GM18511 (cell line): ENCODE data around the gene PGF.
"Not testable (repeated sequence)": the region's sequence is repeated elsewhere in the genome, so short reads cannot be mapped to it uniquely, and the experiment has no call there.

Experiments
- ATAC-seq: cut with Tn5 transposase; IDR thresholded peaks from one replicate; pipeline ENCODE4 v1.9.1; 2021; ENCODE audit warnings: mild to moderate bottlenecking, moderate library complexity; ENCODE audit not compliant: unreplicated experiment

PGF gene

DNA sequence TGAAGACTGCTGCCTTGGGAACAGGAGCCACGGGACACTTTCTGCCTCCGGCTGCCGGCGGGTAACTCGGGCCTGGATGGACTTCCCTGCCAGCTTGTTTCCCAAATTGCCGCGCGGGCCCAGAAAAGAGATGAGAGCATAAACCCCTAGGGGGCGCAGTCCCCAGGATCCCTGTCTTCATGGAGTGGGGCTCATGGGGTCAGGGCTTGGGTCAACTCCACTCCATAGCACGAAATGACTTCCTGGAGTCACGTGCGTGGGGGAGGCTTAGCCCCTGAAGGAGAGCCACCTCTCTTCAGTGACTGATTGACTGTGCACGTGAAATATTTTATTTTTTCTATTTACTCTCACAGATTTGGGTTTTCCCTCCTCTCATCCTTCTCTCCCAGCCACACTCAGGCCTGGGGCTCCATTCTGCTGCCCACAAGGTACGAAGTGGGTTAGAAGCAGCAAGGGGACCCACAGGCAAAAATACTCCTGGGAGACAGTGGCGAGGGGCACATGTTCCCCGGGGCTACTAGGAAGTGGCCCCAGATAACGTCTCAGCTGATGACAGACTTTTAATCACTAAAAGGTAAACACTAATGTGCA is 10.0 kb downstream of the PGF start:
- ATAC-seq = no peak

DNA sequence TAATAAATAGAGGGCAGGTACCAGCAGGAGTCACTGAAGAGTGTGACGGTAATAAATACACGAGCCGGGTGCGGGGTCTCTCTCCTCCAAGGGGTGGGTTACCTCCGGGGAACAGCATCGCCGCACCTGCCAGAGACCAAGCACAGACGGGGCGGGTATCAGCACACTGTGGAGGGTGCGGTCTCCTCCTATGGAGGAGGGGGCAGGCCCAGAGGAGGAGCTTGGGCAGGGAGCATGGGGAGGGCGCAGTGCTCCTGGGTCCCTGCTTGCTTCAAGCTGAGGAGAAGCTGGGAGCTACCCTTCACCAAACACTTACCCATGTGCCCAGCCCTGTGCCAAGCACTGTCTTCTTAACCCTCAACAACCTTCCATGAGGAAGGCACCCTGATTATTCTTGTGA is 12.8 kb downstream of the PGF start:
- ATAC-seq = no peak

DNA sequence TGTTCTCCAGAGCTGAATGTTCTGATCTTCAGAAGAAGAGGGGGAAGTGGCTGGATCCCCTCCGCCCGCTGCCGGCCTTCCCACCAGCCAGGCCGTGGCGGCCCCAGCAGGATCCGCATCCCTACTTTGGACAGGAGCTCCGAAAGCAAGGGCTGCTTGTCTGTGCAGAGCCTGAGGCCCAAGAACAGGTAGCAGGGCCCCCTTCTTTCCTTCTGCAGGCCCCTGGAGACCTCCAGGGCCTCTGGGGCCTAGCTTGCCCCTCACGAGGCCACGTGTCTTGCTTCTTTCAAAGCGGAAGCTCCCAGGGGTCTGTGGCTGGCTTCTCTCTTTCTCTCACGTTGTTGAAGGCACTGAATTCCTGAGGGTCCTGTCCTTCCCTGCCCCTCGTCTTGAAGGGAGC is 13.2 kb downstream of the PGF start:
- ATAC-seq = no peak

DNA sequence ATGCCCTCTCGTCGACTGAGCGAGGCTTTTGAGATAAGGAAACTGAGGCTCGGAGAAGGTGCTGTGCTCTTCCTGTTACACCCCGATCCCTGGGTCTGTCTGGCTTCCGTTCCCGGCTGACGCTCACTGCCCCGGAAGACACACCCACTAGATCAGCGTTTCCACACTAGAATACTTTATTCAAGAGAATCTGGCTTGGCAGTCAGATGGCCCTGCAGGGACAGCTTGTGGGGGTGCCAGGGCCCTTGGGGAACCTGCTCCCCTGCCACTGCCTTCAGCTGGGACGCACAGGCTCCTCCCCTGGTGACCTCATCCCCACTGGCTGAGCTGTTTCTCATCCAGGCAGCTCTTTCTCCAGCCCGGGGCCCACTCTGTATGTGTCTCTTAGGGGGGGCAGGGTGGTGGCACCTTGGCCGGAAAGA is 13.7 kb downstream of the PGF start:
- no peak for ATAC-seq

DNA sequence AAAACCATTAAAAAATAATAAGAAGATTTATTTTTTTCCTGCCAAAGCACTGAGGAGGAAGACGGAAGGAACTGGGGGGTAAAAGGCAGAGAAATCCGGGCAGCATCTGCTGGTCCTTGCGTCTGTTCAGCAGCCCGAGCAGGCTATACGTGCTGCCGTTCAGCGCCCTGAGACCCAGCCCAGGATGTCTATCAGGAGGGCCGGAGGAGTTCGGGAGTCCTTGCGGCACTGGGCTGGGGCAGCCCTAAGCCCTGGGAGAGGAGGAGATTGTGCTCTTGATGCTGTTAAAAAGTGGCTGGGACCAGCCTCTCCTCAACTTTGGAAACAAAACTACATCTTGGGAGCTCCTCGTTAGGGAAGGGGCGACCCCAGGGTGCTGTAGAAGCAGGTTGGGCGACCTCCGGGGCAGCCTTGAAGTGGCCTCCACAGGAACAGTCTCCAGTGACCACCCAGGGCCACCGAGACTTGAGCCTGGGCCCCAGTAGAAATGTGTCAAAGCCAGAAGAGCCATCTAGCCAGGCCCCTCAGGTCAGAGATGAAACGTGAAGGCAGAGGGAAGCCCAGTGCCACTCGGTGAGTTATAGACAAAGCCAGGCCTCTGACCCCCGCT is 14.3 kb downstream of the PGF start:
- ATAC-seq = no peak

DNA sequence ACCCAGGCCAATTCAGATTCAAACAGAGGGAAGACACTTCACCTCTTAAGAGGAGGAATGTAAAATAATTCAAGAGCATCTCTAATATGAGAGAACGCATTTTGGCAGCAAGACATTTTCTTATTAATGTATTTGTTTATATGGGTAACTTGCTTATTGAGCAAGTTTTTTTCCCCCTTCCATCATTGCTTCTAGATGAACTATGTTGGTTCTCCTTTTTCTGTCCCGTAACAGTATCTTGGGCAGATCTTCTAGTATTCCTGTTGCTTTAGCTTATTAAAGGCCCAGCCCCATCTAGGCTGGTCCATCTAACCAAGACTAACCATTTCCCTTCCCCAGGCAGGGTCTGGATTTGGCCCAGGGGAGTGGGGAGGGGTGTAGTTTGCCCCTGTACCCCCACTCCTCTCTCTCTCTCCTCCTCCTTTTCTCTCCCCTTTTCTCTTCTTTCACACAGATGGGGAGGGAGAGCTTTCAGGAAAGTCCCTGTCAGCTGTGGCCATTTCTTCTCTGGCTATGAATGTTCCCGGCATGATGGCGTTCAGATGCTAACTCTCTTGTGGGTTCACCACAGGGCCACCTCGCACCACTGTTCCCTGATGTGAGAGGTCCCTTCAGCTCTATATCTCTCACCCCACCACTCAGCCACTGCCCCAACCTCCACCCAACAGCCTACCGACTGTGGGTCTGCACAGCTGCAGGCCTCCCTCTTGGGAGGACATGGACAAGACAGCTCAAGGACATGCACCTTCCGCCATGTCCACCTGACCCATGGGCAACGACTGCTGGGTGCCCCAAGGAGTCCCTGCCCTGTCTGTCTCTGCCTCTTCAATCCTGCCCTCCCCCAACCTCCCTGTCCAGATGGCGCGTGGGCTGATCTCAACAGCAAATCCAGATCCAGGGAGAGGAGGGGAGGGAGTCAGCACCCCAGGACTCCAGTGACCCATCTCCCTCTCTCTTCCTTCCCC is 16.6 kb downstream of the PGF start:
- no peak for ATAC-seq

DNA sequence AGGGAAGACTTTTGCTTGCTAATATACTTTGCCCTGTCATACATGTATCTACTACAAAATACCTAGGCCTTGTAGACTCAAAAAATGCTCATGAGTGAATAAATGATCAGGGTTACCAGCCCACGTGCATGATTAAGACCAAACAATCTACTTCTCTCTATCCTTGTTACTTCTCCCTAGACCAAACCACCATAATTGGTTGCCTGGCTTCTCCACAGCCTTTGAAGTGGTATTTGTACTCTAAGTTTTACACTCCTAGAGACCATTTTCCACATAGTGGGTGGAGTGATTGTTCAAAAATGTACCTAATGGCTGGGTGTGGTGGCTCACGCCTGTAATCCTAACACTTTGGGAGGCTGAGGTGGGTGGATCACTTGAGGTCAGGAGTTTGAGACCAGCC is 18.2 kb downstream of the PGF start:
- no peak for ATAC-seq

DNA sequence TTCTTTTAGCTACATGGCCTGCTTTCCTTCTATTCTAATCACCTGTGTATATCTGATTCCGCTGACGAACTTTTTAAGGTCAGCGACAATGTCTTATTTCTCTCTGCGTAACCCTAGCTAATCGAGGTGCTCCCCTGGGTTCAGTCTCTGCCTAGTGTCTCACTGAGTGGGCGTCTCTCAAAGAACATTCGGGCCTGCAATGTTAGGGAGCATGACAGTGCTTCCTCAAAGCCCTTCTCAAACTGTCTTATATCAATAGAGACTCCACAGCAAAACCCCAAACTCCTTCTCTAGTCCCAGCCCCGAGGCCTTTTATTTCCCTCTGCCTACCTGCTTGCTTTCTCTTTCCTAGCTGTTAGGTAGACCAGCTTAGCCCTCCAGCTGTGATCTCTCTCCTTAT is 18.7 kb downstream of the PGF start:
- no peak for ATAC-seq

DNA sequence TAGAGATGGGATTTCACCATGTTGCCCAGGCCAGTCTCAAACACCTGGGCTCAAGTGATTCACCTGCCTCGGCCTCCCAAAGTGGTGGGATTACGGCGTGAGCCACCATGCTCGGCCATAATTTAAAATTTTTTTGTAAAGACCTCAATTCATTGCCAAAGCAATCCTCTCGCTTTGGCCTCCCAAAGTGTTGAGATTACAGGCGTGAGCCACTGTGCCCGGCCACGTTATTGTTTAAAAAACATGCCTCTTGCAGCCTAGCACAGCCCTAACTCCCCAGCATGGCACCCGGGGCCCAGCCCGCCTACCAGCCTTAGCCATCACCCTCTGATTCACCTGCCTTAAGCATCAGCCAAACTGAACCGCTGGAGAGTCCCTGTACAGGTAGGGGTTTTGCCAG is 19.2 kb downstream of the PGF start:
- ATAC-seq = no peak

DNA sequence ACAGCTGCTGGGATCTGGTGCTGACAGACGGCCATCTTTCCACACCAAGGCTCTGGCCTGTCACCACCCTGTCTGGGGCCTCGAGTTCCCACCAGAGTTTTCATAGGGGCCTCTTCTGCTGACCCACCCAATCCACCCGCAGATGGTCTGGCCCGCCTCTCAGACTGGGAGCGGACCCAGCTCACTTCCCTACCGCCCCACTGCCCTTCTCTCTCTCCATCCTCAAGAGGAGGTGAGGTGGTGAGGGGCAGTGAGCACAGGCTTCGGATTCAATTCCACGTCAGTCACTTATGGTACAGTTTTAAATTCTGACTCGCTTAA is 20.1 kb downstream of the PGF start:
- ATAC-seq = no peak

DNA sequence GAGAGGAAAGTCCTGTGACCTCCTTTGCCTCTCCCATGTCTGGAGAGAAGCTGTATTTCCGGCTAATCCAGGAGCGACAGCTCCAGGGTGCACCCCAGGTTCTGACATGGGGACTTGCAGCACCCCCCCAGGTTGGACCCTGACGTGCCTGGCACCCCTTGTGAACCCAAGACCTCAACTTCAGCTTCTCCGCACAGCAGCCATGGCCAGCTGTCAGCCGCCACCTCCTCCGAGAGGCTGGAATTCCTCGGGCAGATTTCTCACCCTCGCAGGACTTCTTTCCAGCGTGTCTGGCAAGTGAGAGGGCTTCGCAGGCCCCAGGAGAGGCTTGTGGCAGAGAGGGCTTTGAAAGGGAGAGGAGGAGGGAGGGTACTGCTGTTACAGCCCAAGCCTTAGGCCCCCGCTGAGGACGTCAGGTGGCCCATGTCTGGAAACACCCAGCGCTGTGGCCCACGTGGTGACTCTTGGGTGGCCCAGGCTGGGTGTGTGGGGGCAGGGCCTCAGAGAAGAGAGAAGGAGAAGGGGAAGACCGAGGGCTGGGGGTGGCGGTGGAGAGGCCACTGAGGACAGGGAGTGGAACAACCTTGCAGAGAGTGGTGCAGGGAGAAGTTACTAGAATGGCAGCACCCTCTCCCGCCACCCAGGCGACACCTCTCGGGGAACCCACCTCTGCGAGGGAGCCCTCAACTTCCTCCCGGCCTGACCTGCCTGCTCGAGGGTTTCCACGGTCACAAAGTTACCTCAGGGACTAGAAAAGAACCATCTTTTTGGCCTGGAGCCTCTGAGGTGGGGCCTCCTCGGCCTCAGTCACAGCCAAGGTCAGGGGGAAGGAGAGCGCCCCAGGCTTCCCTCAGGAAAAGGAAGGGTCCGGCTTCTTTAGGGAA is 20.7 kb downstream of the PGF start:
- no peak for ATAC-seq

DNA sequence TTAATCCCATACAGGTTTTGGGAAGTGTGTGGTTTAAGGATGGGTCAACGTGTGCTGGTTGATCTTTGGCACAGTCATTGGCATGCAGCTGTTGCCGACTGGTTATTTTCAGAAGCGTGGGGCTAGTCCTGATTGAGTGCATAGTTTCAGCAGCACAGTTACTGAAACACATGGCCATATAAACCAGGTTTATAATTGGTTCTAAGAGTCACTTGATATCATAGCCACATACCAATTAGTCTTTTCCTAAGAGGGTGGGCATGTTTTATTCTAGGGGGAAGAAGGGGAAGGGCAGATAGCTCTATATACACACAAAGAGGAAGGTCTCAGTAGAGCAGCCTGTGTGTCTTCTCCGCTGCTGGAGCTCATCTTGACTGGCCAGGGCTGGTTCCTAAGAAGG is 21.4 kb downstream of the PGF start:
- no peak for ATAC-seq

DNA sequence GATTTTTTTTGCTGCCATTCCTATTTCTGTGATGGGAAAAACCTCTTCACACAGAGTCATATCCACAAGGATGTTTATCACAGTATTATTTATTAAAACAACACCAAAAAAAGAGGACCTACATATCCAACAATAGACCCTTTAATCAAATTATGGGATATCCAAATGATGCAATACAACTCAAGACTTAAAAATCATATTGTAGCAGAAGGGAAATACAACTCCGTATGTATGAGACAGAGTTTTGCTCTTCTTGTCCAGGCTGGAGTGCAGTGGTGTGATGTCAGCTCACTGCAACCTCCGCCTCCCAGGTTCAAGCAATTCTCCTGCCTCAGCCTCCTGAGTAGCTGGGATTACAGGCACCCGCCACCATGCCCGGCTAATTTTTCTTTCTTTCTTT is 22.5 kb downstream of the PGF start:
- not testable (repeated sequence) for ATAC-seq

DNA sequence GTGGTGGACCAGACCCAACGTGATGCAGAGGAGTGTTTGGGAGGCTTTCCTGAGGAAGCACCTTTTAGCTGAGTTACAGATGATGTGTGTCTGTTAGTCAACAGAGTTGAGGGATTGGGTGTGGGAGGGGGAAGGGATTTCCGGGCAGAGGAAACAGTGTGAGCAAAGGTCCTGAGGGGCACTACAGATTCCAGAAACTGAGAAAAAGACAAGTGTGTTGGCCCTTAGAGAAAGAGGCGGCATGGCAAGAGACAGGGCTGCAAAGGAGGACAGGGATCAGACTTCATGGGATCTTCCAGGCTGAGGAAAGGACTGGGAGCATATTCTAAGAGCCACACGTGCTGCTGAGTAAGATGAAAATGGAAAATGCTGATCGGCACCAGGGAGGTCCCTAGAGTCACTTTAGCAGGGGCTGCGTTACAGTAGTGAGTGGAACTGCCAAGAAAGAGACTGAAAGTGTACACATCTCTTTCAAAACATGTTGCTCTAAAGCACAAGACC is 22.9 kb downstream of the PGF start:
- no peak for ATAC-seq

DNA sequence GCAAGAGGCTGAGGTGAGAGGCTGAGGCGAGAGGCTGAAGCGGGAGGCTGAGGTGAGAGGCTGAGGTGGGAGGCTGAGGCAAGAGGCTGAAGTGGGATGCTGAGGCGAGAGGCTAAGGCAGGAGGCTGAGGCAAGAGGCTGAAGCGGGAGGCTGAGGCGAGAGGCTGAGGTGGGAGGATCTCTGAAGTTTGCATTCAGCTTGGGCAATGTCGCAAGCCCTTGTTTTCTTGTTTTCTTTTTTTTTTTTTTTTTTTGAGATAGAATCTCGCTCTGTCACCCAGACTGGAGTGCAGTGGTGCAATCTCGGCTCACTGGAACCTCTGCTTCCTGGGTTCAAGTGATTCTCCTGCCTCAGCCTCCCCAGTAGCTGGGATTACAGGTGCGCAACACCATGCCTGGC is 23.7 kb downstream of the PGF start:
- not testable (repeated sequence) for ATAC-seq

DNA sequence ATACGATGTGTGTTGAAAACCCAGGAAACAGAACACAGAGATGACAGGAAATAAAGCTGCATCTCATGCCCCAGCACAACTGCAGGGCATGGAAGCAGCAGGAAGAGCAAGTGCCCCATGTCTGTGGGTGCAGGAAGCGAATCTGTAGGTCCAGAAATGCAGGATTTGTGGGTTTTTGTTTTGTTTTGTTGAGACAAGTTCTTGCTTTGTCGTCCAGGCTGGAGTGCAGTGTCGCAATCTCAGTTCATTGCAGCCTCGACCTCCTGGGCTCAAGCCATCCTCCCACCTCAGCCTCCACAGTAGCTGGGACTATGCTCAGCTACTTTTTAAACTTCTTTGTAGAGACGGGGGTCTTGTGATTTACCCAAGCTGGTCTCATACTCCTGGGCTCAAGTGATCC is 26.2 kb downstream of the PGF start:
- no peak for ATAC-seq

DNA sequence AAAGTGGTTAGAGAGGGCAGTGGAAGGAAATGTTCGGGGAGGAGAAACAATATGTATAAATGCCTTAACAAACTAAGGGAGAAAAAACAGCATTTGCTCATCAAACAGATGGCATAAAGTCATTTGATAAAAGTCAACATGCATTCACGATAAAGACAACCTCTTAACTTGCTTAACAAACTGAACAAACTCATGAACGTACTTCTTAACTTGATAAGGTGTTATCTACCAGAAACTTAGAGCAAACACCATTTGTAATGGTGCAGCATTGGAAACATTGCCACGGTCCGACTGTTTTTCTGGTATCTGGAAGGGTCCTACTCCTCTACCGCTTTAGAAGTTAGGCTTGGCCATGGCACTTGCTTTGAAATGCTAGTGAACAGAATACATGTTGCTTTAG is 28.2 kb downstream of the PGF start:
- ATAC-seq = no peak

DNA sequence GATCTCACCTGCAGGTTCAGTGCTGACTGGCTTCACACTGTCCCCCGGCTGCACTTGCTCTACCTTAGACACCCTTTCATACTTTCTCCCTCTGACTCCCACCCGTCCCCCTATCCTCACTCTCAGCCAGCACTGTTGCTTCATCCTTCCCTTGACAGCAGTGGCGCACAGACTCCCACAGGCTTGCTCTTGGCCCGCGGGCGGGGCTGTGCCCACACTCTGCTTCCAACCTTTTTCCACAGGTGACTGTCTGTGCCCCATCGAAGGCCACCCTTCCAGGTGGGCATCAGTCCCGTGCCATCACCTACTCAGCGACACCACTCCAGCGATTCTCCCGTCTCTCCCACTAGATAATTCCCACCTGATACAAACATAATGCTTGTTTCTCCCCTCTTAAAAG is 31.3 kb downstream of the PGF start:
- ATAC-seq = no peak

DNA sequence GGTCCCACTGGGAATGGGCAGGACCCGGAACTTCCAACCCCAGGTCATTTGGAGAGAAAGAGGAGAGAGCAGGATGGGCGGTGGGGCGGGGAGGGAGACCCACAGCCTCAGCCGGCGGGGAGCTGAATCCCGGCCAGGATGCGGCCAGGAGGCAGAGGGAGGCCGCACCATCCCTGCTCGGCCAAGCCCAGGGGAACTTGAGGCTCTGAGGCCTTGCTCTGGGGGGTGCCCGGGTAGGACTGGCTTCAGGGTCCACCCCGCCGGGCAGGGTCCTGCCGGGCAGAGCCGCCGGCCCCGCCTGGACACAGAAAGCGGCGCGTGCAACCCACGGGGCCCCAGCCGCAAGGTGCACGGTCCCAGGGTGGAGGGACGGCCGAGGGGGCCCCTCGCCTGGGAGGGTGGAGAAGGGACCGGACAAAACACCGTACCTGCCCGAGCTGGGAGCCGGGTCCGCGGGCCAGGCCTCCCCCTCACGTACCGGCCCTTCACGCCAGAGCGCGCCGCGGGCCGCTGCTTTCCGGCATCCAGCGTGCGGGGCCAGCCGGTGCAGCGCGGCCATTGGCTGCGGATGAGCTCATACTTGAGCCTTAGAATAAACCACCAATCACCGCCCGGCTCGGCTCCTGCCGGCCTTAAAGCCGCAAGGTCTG is 32.5 kb downstream of the PGF start, which contains the start of gene RPS6KL1:
TSS of gene RPS6KL1 (minus strand) at position 509 of the 650 bp plus-strand sequence. CDS start 1,719 bp downstream, outside the sequence.
- peak; percentile 85 for ATAC-seq

DNA sequence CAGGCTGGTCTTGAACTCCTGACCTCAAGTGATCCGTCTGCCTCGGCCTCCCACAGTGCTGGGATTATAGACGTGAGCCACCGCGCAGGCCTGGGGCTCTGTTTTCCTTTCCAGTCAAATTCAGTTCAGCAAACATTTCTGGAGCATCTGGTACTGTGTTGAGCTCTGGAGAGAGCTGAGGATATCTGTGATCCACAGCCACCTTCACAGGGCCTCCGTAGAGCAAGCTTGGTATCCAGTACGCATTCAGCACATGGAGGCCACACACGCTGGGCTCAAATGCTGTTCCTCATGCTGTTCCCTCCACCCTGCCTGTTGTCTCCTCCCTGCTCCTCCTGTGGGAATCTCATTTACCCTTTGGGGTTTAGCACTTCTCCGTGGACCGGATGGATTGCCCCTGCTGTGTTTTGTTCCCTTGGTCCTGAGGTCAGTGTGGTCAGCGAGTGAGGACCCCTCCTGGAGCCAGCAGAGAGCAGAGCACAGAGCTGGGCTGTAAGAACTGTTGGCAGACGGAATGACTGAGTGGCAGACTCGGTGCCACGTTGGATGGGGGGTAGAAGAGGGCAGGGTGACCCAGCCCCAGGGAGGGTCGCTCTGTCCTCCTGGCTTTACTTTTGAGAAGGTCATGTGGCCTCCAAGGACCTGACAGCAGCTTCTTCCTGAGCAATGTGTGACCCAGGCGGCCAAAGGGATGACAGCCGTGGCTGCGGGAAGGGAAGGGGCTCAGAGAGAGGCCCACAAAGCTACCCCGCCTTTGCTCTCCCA is 33.2 kb downstream of the PGF start:
- ATAC-seq = no peak
